NCI-H2081 (cell line): Measurements from ENCODE around the gene PEDS1.
"Not testable (repeated sequence)": the region's sequence is repeated elsewhere in the genome, so short reads cannot be mapped to it uniquely, and the experiment has no call there.

Source experiments
- DNase-seq, 2 experiments: peaks; one replicate each; lab custom pipeline; 2025; lab: John Stamatoyannopoulos, UW

PEDS1 gene

DNA sequence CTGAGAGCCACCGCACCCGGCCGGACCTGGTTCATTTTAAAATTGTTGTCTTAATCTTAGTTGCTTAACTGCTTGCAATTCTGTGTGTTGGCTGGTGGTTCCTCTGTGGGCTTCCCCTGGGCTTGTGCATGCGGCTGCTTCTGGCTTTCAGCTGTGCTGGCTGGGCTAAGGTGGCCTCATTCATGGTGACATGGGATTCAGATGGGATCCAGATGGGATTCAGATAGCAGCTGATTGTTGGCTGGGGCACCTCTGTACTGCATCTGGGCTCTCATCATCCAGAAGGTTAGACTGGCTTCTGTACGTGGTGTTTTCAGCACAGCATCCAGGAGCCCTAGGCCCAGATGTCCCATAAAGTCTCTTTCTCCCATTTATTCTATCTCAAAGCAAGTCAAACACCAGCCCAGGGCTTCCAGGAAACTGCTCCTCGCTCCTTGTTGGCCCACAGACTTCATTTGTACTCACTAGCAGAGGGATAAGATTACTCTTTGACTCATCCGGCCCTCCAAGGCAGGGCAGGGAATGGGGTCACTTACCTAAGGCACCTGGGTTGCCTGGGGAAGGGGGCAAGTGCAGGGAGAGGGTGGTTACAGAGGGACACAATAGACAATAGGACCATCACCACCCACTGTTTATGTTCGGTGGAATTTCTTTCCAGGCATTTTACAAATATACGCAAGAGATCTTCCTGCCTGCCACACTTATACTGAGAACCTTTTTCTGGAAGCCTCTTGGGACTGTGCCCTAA, 10.2 kb upstream of the PEDS1 start:
- no peak for DNase-seq

DNA sequence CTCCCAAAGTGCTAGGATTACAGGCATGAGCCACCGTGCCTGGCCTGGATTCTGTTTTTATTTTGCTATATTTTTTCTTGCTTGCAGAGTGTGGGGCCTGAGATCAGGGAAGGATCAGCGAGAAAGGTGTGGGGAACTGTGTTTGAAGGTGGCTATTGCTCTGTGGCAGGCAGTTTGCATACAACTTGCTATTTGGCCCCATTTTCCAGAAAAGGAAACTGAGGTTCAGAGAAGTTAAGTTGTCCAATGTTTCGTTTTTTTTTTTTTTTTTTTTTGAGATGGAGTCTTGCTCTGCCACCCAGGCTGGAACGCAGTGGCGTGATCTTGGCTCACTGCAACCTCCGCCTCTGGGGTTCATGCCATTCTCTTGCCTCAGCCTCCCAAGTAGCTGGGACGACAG, 8.0 kb upstream of the PEDS1 start:
- DNase-seq, result not testable (repeated sequence)

DNA sequence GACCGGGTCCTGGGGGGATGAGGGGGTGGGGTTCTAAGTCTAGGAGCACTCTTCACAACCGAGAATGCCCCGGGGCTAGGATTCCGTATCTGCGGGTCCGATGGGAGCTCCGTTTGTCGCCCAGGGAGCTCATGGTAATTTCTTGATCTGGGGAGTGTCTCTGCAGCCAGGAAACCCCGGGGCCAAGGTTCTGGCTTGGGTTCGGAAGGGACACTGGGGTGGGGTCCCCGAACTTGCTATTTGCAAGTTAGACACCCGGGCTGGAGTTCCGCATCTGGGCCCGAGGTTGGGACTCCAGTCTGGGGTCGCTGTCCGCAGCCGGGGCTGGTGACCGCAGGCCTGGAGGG, 397 bp downstream of the PEDS1 start:
- no peak for DNase-seq

DNA sequence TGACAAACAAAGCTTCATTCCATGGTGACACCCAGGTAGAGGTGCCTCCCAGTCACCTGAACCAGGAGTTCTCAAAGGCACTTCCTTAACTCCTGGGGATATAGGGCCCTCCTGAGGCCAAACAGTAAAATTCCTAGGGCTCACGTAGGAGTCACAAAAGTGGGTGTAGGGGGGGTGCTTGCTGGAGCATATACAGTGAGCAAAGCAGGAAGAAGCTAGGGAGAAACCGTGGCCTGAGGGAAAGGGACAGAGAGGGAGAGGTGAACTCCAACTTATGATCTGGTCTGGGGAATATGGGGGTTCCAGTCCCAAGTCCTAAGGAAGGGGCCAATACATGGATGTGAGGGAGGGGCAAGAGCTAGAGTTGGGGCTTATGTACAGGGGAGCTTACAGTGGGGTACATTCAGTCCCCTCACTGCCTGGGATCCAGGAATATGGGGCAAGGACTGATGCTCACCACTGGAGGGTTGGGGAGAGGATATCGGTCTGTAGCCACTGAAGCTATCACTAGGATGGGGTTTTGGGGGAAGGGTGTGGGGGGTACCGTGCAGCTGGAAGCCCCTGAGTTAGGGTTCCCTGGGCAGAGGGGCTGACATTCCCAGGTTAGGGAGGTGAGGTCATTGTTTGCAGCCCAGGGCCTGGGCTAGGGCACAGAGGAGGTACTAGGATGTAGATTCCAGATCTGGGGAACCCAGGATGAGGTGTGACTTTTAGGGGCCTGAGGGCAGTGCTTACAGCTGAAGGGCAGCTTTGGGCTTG, 950 bp downstream of the PEDS1 start:
- DNase-seq, result peak in 1 of 2 experiments; percentile 19

DNA sequence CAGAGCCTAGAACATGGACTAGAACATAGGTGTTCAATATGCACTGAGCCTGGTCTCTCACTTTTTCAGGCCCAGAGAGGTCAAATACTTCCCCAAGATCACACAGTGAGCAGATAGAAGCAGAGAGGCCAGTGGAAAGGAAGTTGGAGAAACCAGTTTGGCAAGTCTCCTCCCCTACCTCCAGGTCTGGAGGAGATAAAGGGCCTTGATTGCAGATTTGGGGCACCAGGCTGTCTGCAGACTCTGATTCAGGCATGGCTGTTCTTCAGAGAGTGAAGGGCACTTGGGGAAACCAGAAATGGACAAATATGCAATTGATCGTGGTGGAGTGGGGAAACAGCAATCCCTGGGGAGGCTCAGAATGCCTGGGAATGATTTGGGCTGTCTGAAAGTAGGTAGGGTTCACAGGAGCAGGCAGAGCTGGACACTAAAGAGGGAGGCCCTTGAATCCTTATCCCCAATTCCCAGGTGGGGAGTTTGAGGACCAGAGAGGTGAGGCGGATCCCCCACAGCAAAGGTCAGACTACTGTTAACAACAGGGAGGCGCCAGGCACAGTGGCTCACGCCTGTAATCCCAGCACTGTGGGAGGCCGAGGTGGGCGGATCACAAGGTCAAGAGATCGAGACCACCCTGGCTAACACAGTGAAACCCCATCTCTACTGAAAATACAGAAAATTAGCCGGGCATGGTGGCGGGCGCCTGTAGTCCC, 2.3 kb downstream of the PEDS1 start:
- DNase-seq, result no peak

DNA sequence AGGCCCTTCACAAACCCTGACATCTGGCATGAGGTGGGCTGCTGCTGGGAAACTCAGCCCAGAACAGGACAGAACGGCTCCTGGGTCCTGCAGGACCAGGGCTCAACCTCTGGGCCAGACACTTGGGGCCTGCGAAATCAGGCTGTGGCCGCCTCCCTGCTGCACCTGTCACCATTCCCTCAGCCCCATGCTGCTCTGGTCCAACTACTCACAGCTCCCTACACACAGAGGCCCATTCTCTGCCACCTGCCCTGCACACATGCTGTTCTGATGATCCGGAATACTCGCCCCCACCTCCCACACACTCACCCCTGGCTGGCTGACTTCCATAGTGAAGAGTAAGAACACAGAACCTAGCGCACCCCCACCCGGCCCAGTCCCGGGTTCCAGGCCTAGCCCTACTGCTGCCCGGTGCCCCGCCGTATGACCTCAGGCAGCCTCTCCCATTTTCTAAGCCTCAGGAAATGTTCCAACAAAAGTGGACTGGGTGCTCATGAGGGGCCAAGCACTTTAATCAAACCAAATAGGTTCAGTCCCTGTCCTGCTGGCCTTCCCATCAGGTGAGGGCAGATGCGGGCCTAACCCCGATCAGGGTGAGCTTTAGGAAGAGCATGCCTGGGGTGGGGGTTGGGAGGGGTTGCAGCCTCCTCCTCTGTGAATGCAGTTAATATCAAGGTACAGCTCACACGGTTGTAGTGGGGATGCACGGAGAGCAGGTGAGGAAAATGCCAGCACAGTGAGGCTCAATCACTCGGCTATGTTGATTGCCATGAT, 3.9 kb downstream of the PEDS1 start:
- DNase-seq, result peak in 1 of 2 experiments; percentile 6

DNA sequence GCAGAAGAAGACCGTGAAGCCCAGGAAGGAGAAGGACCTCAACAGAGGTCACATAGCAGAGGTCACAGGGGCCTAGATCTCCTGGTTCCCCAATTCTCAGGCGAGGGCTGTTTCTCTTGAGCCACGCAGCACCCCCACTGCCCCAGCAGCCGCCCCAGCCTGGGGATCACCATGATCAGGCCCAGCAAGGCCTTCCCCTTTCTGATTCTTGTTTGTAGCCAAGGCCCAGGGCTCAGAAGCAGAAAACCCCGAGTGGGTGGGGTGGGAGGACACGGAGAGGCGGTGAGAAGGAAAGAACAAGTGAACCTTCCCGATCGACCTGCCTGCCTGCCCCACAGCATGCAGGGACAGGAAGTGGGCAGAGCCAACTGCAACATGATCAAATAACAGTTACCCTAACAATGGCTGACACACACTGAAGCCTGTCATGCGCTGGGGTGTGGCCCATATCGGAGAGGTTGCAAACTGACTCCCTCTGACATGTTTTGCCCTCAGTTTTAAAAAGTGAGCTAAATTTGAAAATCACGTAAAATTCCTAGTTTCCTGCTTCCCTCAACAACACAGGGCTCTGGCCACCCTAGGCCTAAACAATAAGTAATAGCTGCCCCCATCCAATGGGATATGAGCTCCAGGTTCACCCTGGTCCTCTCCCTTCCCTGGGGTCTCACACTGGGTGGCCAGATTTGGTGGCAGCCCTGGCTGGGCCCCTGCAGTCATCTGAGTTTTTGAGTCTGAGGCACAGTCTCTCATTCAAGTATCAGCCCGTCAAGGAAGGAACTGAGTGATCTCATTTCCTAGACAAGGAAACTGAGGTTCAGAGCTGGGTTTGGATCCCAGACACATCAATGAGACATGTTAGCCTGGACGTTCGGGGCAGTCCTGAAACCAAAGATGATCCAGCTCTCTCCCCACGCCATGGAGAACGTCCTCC, 6.5 kb downstream of the PEDS1 start:
- peak in 1 of 2 experiments; percentile 49 for DNase-seq

DNA sequence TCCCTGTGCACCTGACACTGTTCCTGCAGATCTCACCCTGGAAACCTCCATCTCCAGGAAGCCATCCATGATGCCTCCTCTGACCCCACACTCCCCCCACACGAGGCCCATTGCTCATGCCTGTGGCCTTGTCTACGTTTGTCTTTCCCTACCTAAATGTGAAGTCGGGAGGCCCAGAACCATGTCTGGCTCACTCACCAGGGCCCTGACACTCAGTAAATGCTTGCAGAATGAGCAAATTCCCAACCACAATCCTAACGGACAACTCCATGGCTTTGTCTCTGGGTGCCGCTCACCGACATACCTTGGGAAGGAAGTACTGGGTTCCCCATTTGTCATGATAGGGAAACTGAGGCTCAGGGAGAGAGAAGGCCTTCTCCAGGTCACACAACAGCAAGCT, 7.3 kb downstream of the PEDS1 start:
- DNase-seq, result no peak

DNA sequence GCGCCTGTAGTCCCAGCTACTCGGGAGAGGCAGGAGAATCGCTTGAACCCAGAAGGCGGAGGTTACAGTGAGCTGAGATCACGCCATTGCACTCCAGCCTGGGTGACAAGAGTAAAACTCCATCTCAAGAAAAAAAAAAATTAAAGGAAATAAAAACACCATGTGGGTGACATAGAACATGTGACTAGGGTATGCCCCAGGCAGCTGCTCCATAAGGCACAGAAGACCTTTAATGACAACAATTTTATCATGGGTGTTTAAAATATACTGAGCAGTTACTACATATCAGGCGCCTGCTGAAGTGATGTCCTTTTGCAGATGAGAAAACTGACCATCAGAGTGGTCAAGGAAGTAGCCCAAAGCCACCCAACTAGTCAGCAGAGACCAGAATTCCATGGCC, 8.0 kb downstream of the PEDS1 start:
- no peak for DNase-seq

DNA sequence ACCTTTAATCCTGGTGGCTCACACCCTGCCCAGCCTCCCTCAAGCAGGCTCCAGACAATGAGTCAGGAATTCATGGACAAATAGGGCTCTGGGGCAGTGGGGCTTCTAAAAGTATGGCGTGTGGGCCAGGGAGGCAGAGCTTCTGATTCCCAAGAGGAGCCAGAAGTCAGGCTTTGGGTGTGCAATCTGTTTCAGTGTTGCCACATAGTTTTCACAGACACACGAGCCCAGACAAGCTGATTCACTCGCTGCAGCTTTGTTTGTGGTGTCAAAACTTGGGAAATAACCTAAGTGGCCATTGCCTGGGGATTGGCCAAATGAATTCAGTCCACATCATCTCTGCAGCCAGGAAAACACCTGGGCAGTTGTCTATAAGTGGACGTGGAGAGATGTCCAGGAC, 9.2 kb downstream of the PEDS1 start:
- DNase-seq, result no peak

DNA sequence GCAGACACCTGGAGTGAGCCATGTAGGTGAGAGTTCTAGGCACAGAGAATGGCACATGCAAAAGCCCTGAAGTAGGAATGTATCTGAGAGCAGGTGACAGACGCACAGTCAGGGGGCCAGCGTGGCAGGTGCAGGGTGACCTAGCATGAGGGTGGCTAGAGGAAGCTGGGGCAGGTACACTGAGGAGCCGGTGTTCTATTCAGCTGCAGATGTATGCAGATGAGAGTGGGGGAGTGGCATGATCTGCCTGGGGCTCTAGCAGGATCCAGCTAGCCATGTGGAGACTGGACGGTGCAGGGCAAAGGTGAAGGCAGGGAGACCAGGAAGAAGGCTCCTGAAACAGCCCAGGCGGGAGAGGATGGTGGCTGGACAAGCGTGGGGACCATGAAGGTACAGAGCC, 10.7 kb downstream of the PEDS1 start:
- DNase-seq, result peak; percentile 15 to 63

DNA sequence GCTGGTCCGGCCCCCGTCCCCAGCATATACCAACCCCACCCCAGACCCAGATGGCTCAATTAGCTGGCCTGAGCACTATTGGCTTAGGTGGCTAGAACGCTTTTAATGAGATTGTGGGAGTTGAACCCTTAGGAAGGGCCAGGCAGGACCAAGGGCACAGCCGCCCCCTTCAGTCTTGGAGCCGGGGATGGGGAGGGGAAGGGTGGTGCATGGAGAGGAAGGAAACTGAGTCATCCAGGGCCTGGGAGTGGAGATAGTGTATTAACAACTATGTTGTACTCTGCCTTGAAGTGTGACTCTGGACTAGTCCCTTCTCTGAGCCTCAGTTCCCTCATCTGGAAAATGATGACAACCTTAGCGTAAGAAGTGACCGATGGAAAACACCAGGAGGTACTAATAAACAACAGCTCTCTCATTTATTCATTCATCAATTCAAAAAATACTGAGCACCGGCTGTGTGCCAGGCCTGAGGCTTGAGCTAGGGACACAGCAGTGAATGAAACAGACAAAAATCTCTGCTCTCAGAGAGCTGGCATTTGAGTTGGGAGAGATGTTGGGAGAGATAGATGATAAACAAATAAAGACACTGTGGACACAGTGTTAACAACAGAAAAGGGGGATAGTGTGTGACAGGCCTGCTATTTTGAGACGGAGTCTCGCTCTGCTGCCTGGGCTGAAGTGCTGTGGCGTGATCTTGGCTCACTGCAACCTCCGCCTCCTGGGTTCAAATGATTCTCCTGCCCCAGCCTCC, 11.5 kb downstream of the PEDS1 start:
- DNase-seq, result no peak

DNA sequence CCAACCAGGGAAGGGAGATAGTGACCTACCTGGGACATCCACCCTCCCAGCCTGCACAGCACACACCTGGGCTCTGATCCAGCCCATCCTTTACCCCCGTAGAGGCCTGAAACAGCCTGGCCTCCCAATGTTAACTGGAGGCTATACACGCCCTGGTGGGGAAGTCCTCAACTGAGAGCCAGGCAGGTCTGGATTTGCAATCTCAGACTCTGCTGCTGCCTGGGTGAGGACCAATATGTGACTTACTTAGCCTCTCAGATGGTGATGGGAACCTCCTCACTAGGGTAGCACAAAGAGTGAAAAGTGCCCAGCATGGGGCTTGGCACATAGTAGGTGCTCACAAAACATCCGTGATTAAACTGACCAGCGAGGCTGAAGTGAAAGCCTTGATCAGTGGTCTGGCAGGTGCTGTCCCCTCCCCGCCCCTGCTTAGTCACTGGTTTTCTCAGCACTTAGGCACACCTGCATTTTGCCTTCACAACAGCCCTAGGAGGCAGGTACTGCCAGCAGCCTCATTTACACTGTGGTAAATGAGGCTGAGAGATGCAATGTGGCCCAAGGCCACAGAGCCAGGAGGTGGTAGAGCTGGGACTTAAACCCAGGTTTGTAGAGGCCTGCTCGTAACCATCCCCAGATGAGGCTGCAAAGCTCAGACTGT, 12.4 kb downstream of the PEDS1 start:
- no peak for DNase-seq

DNA sequence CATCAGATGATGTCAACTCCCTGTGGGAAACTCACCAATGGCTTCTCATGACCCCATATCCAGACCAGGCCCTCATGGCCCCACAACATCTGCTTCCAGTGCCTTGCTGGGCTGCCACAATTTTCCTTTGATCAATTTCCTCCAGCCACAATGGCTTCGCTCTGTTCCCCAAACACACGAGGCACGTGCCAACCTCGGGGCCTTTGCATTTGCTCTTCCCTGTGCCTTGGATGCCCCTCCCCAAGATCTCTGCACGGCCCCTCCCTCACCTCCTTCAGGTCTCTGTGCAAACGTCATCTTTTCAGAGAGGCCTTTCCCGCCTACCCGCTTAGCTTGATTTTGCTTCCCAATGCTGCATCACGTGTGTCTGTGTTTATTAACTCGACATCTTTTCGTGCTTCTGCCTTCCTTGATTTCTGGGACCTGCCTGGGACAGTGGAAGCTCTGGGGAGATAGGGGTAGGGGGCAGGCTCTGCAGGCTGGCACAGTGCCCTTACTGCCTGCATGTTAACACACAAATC, 13.1 kb downstream of the PEDS1 start:
- DNase-seq, result no peak

DNA sequence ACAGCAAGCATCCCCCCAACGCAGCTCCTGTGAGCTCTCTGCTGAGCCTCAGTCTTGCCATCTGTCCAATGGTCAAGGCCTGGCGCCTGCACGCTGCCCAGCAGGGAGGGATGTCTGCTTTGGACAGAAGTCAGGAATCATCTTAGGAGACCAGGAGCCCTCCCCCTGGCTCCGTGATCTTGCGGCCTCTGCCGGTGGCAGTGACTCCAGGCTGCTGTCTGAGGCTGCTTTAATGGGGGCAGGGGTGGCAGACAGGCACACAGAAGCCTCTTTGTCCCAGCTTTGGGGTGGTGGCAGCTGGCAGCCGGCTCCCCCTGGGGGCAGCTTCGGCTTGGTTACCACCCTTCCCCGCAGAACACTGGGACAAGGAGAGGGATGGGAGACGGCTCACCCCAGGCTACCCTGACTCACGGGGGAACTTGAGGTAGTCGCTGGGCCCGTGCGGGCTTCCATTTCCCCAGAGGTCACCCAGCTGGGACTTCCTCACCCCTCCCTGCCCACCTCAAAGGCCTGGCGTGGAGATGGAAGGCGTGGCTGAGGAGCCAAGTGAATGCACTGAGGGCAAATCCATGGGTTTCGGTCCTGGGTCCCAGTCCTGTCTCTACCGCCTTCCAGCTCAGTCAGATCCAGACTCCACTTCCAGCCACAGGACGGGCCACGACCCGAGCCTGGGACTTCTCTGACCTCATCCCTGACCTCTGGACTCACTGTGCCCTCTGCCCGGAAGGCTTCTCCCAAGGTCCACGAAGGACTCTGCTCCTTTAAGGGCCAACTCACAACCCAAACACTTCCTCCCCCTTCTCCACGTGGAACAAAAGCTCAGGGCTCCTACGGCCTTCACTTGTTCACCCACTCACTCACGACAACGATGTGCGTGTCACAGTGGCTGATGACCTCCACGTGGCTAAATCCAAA, 14.8 kb downstream of the PEDS1 start:
- DNase-seq, result no peak

DNA sequence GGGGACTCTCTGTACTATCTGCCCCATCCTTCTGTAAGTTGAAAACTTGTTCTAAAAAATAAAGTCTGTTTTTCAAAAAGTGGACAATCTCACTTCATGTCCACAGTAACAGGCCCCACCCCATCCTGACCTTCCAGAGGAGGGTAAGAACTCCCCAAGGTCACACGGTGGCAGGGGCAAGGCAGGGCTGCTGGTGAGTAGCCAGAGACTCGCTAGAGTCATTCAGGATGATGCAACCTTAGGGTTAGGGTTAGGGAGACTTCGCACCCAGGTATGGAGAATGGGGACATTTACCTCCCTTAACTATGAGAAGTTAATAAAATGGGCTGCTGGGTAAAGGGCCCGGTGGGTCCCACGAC, 15.4 kb downstream of the PEDS1 start:
- no peak for DNase-seq

DNA sequence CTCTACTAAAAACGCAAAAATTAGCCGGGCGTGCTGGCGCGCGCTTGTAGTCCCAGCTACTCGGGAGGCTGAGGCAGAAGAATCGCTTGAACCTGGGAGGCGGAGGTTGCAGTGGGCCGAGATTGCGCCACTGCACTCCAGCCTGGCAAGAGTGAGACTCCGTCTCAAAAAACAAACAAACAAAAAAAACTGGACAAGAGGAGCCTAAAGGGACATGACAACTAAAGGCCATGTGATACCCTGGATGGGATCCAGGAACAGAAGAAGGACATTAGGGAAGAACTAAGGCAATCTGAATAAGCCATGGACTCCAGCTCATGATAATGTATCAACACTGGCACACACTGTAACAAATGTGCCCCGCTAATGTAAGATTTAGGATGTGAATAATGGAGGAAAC, 15.8 kb downstream of the PEDS1 start:
- not testable (repeated sequence) for DNase-seq

DNA sequence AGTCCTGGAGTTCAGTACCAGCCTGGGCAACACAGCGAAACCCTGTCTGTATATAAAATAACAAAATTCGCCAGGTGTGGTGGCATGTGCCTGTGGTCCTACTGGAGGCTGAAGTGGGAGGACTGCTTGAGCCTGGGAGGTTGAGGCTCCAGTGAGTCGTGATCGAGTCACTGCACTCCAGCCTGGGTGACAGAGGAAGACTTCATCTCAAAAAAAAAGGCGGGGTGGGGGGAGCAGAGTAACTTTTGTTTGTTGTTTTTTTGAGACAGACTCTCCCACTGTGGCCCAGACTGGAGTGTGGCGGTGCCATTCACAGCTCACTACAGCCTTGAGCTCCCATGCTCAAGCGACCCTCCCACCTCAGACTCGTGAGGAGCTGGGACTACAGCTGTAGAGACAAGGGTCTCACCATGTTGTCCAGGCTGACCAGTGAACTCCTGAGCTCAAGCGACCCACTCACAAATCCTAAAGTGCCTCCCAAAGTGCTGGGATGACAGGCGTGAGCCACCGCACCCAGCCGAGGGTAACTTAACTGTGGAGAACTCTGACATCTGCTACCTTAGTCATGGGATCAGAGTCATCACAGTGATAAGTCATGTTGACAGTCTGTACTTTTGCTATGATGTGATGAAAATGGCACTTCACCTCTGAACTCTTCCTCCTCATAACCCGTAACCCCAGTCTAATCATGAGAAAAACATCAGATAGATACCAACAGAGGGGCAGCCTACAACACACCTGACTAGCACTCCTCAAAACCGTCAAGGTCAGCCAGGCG, 16.5 kb downstream of the PEDS1 start:
- DNase-seq, result no peak
